Neural progenitor cell (in vitro differentiated cells): ENCODE measurements around the gene MRPL50. TPM values are rescaled to one million over a fixed set of nuclear protein-coding genes. Genes with fewer than 3 reads are reported as not detected.

Source experiments
- DNase-seq: peaks from one replicate; pipeline ENCODE4 v3.0.0-alpha.2; 2016; ENCODE audit warnings: low spot score
- H2AFZ ChIP-seq: fragments of 200-600 bp; sonication (generic); replicated peaks from 2 replicates; pipeline ENCODE4 v1.6.1; 2016; ENCODE audit warnings: antibody characterized with exemption
- H3F3A ChIP-seq: fragments of 200-600 bp; sonication (generic); 2 replicates; pipeline ENCODE4 v1.6.1; 2016; ENCODE audit warnings: antibody characterized with exemption, low read depth
- H3K27ac ChIP-seq: fragments of 200-600 bp; sonication (generic); 2 replicates; pipeline ENCODE4 v1.5.1; 2016; ENCODE audit warnings: mild to moderate bottlenecking
- H3K27me3 ChIP-seq: fragments of 200-600 bp; sonication (generic); 2 replicates; pipeline ENCODE4 v1.6.1; 2016; ENCODE audit warnings: mild to moderate bottlenecking, moderate library complexity
- H3K36me3 ChIP-seq: fragments of 200-600 bp; sonication (generic); 2 replicates; pipeline ENCODE4 v1.5.1; 2016
- H3K4me1 ChIP-seq: fragments of 200-600 bp; sonication (generic); 2 replicates; pipeline ENCODE4 v1.6.1; 2016; ENCODE audit warnings: mixed run types
- H3K4me2 ChIP-seq: fragments of 200-600 bp; sonication (generic); 2 replicates; pipeline ENCODE4 v1.6.1; 2016
- H3K4me3 ChIP-seq: fragments of 200-600 bp; sonication (generic); 2 replicates; pipeline ENCODE4 v1.5.1; 2016
- H3K79me2 ChIP-seq: fragments of 200-600 bp; sonication (generic); 2 replicates; pipeline ENCODE4 v1.6.1; 2016; ENCODE audit warnings: low read depth
- H3K9ac ChIP-seq: fragments of 200-600 bp; sonication (generic); 2 replicates; pipeline ENCODE4 v1.6.1; 2016
- H3K9me3 ChIP-seq: fragments of 200-600 bp; sonication (generic); 2 replicates; pipeline ENCODE4 v1.5.1; 2016; ENCODE audit warnings: low read depth
- H4K20me1 ChIP-seq: fragments of 200-600 bp; sonication (generic); 2 replicates; pipeline ENCODE4 v1.6.1; 2016; ENCODE audit warnings: low read depth
- H3K27ac Mint-ChIP-seq: 3 replicates; pipeline ENCODE4 v1.8.0; 2021; ENCODE audit warnings: mixed read lengths
- H3K27me3 Mint-ChIP-seq: 2 replicates; pipeline ENCODE4 v1.8.0; 2022; ENCODE audit warnings: low read depth, mild to moderate bottlenecking, inconsistent platforms, moderate library complexity, mixed read lengths; ENCODE audit not compliant: insufficient read depth
- H3K36me3 Mint-ChIP-seq: 3 replicates; pipeline ENCODE4 v1.8.0; 2021; ENCODE audit warnings: mixed read lengths
- H3K4me1 Mint-ChIP-seq: 3 replicates; pipeline ENCODE4 v1.8.0; 2021; ENCODE audit warnings: mixed read lengths
- H3K4me3 Mint-ChIP-seq: 3 replicates; pipeline ENCODE4 v1.8.0; 2021; ENCODE audit warnings: mild to moderate bottlenecking, moderate library complexity, mixed read lengths
- H3K9me3 Mint-ChIP-seq: 3 replicates; pipeline ENCODE4 v1.8.0; 2020; ENCODE audit warnings: mixed read lengths
- EZH2 ChIP-seq: fragments of 200-600 bp; sonication (generic); IDR thresholded peaks from 2 replicates; pipeline ENCODE4 v1.6.1; 2017; ENCODE audit warnings: antibody characterized with exemption, mild to moderate bottlenecking, moderate library complexity
- EZH2phosphoT487 ChIP-seq: fragments of 200-600 bp; sonication (generic); IDR thresholded peaks from 2 replicates; pipeline ENCODE4 v1.6.1; 2017; ENCODE audit warnings: antibody characterized with exemption
- total RNA-seq: library from RNA; depleted of rRNA; stranded (reverse); fragments of >200 nt; gene quantifications from 2 replicates; pipeline ENCODE4 v1.2.3, GENCODE V29; 2015; ENCODE audit warnings: low replicate concordance
- TF ChIP-seq, protein P1 (sequence below): fragments of 200-600 bp; sonication (generic); IDR thresholded peaks from 2 replicates; pipeline ENCODE4 v1.5.1; 2017; ENCODE audit warnings: antibody characterized with exemption, mild to moderate bottlenecking

The MRPL50 gene
- total RNA-seq, 1 donor from 2014 or later, result 42.7 TPM

DNA sequence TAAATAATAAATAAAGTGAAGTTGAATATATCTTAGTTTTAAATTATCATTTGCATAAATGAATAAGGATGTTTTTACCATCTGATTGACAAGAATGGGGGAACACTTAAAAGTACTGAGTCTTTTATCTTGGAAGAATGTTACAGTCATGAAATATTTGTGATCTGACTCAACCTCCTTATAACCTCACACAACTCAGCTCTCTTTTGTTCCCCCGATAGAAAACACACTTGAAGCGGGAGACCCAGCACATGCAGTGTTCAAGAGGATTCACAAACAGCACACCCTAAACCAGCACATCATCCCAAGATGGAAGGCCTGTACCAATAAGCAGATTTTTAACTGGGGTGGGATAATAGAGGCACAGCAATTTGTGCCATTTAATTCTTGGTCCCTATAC, 29.1 kb downstream of the MRPL50 start:
- Mint-ChIP-seq H3K36me3 (no peaks in the 10 kb centered on the region), H3K9me3 (no peaks in the 10 kb centered on the region)
- H3K4me2 ChIP-seq, result no peak overlapping the region

DNA sequence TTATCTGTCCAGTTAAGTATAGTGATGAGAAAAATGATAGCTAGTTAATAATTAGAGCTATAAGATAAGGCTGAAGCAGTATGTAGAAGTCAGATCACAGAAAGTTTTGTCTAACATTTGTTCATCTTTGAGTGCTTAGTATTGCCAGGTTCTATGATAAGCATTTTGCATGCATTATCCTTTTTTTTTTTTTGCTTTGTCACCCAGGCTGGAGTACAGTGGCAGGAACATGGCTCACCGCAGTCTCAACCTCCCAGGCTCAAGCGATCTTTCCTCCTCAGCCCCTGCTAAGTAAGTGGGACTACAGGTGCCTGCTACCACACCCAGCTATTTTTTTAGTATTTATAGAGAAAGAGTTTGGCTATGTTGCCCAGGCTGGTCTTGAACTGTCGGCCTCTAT, 31.1 kb downstream of the MRPL50 start:
- Mint-ChIP-seq H3K27me3 (no peaks in the 10 kb centered on the region), H3K4me3 (no peak overlapping the region), H3K36me3 (no peaks in the 10 kb centered on the region), H3K9me3 (no peaks in the 10 kb centered on the region), H3K27ac (no peak overlapping the region), H3K4me1 (no peaks in the 10 kb centered on the region)
- no peak overlapping the region for H3K27ac ChIP-seq
- H3K4me2 ChIP-seq, result no peak overlapping the region
- no peaks in the 10 kb centered on the region for H4K20me1 ChIP-seq
- no peaks in the 10 kb centered on the region for H3K36me3 ChIP-seq
- no peak overlapping the region for H2AFZ ChIP-seq
- no peaks in the 10 kb centered on the region for H3K4me1 ChIP-seq
- no peak overlapping the region for H3K9ac ChIP-seq
- no peaks in the 10 kb centered on the region for H3F3A ChIP-seq
- H3K27me3 ChIP-seq, result no peaks in the 10 kb centered on the region
- H3K4me3 ChIP-seq, result no peak overlapping the region
- no peaks in the 10 kb centered on the region for H3K9me3 ChIP-seq
- TF ChIP-seq, protein P1, sequence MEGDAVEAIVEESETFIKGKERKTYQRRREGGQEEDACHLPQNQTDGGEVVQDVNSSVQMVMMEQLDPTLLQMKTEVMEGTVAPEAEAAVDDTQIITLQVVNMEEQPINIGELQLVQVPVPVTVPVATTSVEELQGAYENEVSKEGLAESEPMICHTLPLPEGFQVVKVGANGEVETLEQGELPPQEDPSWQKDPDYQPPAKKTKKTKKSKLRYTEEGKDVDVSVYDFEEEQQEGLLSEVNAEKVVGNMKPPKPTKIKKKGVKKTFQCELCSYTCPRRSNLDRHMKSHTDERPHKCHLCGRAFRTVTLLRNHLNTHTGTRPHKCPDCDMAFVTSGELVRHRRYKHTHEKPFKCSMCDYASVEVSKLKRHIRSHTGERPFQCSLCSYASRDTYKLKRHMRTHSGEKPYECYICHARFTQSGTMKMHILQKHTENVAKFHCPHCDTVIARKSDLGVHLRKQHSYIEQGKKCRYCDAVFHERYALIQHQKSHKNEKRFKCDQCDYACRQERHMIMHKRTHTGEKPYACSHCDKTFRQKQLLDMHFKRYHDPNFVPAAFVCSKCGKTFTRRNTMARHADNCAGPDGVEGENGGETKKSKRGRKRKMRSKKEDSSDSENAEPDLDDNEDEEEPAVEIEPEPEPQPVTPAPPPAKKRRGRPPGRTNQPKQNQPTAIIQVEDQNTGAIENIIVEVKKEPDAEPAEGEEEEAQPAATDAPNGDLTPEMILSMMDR, result no peak
- no peaks in the 10 kb centered on the region for H3K79me2 ChIP-seq
- DNase-seq, result no peak

More for the DNA sequence above, 29.1 kb downstream of the MRPL50 start:
- no peaks in the 10 kb centered on the region for H3K36me3 ChIP-seq
- no peak overlapping the region for H3K4me3 ChIP-seq
- no peaks in the 10 kb centered on the region for H3K27me3 ChIP-seq
- Mint-ChIP-seq H3K27ac (no peak overlapping the region), H3K4me1 (no peaks in the 10 kb centered on the region), H3K27me3 (no peaks in the 10 kb centered on the region), H3K4me3 (no peak overlapping the region)
- no peaks in the 10 kb centered on the region for H4K20me1 ChIP-seq
- H3K9ac ChIP-seq, result no peak overlapping the region
- no peak overlapping the region for H3K27ac ChIP-seq
- no peaks in the 10 kb centered on the region for H3K79me2 ChIP-seq
- no peaks in the 10 kb centered on the region for H3K9me3 ChIP-seq
- H3K4me1 ChIP-seq, result no peaks in the 10 kb centered on the region
- TF ChIP-seq, protein P1, result no peak
- TF ChIP-seq EZH2phosphoT487, result no peak
- no peak for TF ChIP-seq EZH2
- no peaks in the 10 kb centered on the region for H3F3A ChIP-seq
- no peak overlapping the region for H2AFZ ChIP-seq
- no peak for DNase-seq

DNA sequence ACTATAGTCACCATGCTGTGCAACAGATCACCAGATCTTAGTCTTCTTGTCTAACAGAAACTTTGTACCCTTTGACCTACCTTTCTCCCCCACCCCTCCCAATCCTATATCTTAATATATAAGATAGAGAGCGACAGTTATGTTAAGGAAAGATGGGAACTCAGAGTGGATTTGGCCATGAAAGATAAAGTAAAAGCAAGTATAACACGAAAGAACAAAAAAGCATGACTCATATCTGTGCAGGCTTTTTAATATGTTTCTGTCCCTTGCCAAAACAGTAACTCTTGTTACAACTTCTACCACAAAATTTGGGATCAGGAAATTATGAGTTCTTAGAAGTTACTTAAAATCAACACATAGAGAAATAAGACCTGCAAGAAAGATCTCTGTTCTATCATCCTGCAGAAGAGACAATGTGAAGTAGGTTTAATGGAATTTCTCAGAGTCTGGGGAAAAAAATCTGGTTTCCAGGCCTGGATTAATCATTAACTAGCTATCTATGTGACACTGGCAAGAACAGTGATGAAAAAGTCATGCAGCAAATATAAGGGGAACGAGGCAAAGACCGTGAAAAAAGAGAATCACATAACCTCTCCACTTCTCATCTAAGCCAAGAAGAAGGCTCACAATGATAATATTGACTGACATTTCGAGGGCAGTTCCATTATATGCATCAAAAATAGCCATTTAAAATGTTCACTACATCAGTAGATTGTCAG, 32.2 kb downstream of the MRPL50 start:
- Mint-ChIP-seq H3K9me3 (no peaks in the 10 kb centered on the region), H3K4me1 (no peaks in the 10 kb centered on the region), H3K36me3 (no peaks in the 10 kb centered on the region), H3K4me3 (no peak overlapping the region), H3K27ac (no peak overlapping the region), H3K27me3 (no peaks in the 10 kb centered on the region)
- H3K27me3 ChIP-seq, result no peaks in the 10 kb centered on the region
- no peak for DNase-seq
- no peaks in the 10 kb centered on the region for H4K20me1 ChIP-seq
- no peaks in the 10 kb centered on the region for H3K79me2 ChIP-seq
- H3K36me3 ChIP-seq, result no peaks in the 10 kb centered on the region
- no peaks in the 10 kb centered on the region for H3K4me1 ChIP-seq
- H3K27ac ChIP-seq, result no peak overlapping the region
- H2AFZ ChIP-seq, result no peak overlapping the region
- no peaks in the 10 kb centered on the region for H3K9me3 ChIP-seq
- no peak overlapping the region for H3K9ac ChIP-seq
- no peak overlapping the region for H3K4me2 ChIP-seq
- no peaks in the 10 kb centered on the region for H3F3A ChIP-seq
- no peak overlapping the region for H3K4me3 ChIP-seq
- TF ChIP-seq, protein P1, result no peak
- TF ChIP-seq EZH2phosphoT487, result no peak
- TF ChIP-seq EZH2, result no peak
